ENCODE measurements around the gene CFAP107. TPM values are rescaled to one million over a fixed set of nuclear protein-coding genes. Genes with fewer than 3 reads are reported as not detected.

CFAP107 gene
- total RNA-seq, 1 donor from 2014 or later = not detected

- H3K4me3 ChIP-seq (ENCODE audit: insufficient read depth, low read depth, low read length) = no peak overlapping the region
- H3K79me2 ChIP-seq (ENCODE audit: insufficient read depth, low read length) = no peaks in the 10 kb centered on the region
- H3K9me3 ChIP-seq (ENCODE audit: insufficient read depth, low read depth, low read length) = no peaks in the 10 kb centered on the region
- no peak overlapping the region for H3K9ac ChIP-seq (ENCODE audit: low read length)
- no peaks in the 10 kb centered on the region for H3K27me3 ChIP-seq (ENCODE audit: insufficient read depth, low read length)
- Mint-ChIP-seq H3K36me3 (ENCODE audit: low read depth, unreplicated experiment) (no peaks in the 10 kb centered on the region), H3K27me3 (ENCODE audit: low read depth, unreplicated experiment) (peaks cover 5% of the 10 kb centered on the region), H3K27ac (ENCODE audit: unreplicated experiment) (no peak overlapping the region), H3K9me3 (ENCODE audit: unreplicated experiment) (no peaks in the 10 kb centered on the region), H3K4me1 (ENCODE audit: low read depth, unreplicated experiment) (no peaks in the 10 kb centered on the region), H3K4me3 (ENCODE audit: unreplicated experiment) (no peak overlapping the region)
- no peaks in the 10 kb centered on the region for H3K4me1 ChIP-seq (ENCODE audit: insufficient read depth, low read length)
- H2AFZ ChIP-seq (ENCODE audit: low read depth, low read length) = no peak overlapping the region
- FAIRE-seq (no peak), DNase-seq (ENCODE audit: low read depth) (no peak)
- TF ChIP-seq, protein P1, sequence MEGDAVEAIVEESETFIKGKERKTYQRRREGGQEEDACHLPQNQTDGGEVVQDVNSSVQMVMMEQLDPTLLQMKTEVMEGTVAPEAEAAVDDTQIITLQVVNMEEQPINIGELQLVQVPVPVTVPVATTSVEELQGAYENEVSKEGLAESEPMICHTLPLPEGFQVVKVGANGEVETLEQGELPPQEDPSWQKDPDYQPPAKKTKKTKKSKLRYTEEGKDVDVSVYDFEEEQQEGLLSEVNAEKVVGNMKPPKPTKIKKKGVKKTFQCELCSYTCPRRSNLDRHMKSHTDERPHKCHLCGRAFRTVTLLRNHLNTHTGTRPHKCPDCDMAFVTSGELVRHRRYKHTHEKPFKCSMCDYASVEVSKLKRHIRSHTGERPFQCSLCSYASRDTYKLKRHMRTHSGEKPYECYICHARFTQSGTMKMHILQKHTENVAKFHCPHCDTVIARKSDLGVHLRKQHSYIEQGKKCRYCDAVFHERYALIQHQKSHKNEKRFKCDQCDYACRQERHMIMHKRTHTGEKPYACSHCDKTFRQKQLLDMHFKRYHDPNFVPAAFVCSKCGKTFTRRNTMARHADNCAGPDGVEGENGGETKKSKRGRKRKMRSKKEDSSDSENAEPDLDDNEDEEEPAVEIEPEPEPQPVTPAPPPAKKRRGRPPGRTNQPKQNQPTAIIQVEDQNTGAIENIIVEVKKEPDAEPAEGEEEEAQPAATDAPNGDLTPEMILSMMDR (IDR thresholded peaks at IDR 0.05; ENCODE audit: insufficient read depth, low read depth, low read length) = no peak
- no peak for TF ChIP-seq EZH2 (IDR thresholded peaks at IDR 0.05; ENCODE audit: insufficient read depth, low read length)
- H3K27ac ChIP-seq (ENCODE audit: low read depth, low read length) = no peak overlapping the region
- no peaks in the 10 kb centered on the region for H3K36me3 ChIP-seq (ENCODE audit: insufficient read depth, low read length)
- no peaks in the 10 kb centered on the region for H4K20me1 ChIP-seq (ENCODE audit: insufficient read depth, low read length)
- H3K4me2 ChIP-seq (ENCODE audit: low read length) = no peak overlapping the region
Observed at GRCh38 chr1:12717301-12717838, 28.6 kb upstream of the CFAP107 start.

- Mint-ChIP-seq H3K27ac (ENCODE audit: unreplicated experiment) (no peak overlapping the region), H3K9me3 (ENCODE audit: unreplicated experiment) (no peaks in the 10 kb centered on the region), H3K4me3 (ENCODE audit: unreplicated experiment) (no peak overlapping the region), H3K27me3 (ENCODE audit: low read depth, unreplicated experiment) (peaks cover 18% of the 10 kb centered on the region), H3K36me3 (ENCODE audit: low read depth, unreplicated experiment) (no peaks in the 10 kb centered on the region), H3K4me1 (ENCODE audit: low read depth, unreplicated experiment) (no peaks in the 10 kb centered on the region)
- Histone ChIP-seq H3K27ac (ENCODE audit: low read depth, low read length) (no peak overlapping the region), H3K36me3 (ENCODE audit: insufficient read depth, low read length) (no peaks in the 10 kb centered on the region), H2AFZ (ENCODE audit: low read depth, low read length) (no peak overlapping the region), H3K4me1 (ENCODE audit: insufficient read depth, low read length) (no peaks in the 10 kb centered on the region), H3K79me2 (ENCODE audit: insufficient read depth, low read length) (no peaks in the 10 kb centered on the region), H3K9me3 (ENCODE audit: insufficient read depth, low read depth, low read length) (no peaks in the 10 kb centered on the region), H3K4me3 (ENCODE audit: insufficient read depth, low read depth, low read length) (no peak overlapping the region), H3K27me3 (ENCODE audit: insufficient read depth, low read length) (no peaks in the 10 kb centered on the region), H3K9ac (ENCODE audit: low read length) (no peak overlapping the region), H4K20me1 (ENCODE audit: insufficient read depth, low read length) (no peaks in the 10 kb centered on the region), H3K4me2 (ENCODE audit: low read length) (no peak overlapping the region)
- DNase-seq (ENCODE audit: low read depth) (no peak), FAIRE-seq (no peak)
- no peak for TF ChIP-seq EZH2 (IDR thresholded peaks at IDR 0.05; ENCODE audit: insufficient read depth, low read length)
- TF ChIP-seq, protein P1 (IDR thresholded peaks at IDR 0.05; ENCODE audit: insufficient read depth, low read depth, low read length) = no peak
Observed at GRCh38 chr1:12722626-12723025, 23.4 kb upstream of the CFAP107 start.

DNA sequence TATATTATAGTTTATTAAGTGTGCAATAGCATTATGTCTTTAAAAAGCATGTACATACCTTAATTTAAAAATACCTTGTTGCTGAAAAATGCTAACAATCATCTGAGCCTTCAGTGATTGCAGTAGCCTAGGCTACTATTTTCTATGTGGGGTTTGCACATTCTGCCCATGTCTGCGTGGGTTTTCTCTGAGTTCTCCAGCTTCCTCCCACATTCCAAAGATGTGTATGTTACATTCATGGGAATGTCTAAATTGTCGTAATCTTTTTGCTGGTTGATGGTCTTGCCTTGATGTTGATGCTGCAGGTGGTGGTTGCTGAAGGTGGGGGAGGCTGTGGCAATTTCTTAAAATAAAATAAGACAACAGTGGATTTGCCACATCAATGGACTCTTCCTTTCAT lies 17.6 kb upstream of the CFAP107 start:
- Histone ChIP-seq H3K4me1 (ENCODE audit: insufficient read depth, low read length) (no peaks in the 10 kb centered on the region), H3K79me2 (ENCODE audit: insufficient read depth, low read length) (no peaks in the 10 kb centered on the region), H3K9ac (ENCODE audit: low read length) (no peak overlapping the region), H3K4me3 (ENCODE audit: insufficient read depth, low read depth, low read length) (no peak overlapping the region), H2AFZ (ENCODE audit: low read depth, low read length) (no peak overlapping the region), H3K4me2 (ENCODE audit: low read length) (no peak overlapping the region), H3K9me3 (ENCODE audit: insufficient read depth, low read depth, low read length) (no peaks in the 10 kb centered on the region), H3K27ac (ENCODE audit: low read depth, low read length) (no peak overlapping the region), H3K27me3 (ENCODE audit: insufficient read depth, low read length) (no peaks in the 10 kb centered on the region), H3K36me3 (ENCODE audit: insufficient read depth, low read length) (no peaks in the 10 kb centered on the region), H4K20me1 (ENCODE audit: insufficient read depth, low read length) (no peaks in the 10 kb centered on the region)
- peaks cover 13% of the 10 kb centered on the region for H3K27me3 Mint-ChIP-seq (ENCODE audit: low read depth, unreplicated experiment)
- no peak for DNase-seq (ENCODE audit: low read depth)
- FAIRE-seq = no peak
- TF ChIP-seq, protein P1 (IDR thresholded peaks at IDR 0.05; ENCODE audit: insufficient read depth, low read depth, low read length) = no peak
- no peak for TF ChIP-seq EZH2 (IDR thresholded peaks at IDR 0.05; ENCODE audit: insufficient read depth, low read length)
- H3K27ac Mint-ChIP-seq (ENCODE audit: unreplicated experiment) = no peak overlapping the region
- no peaks in the 10 kb centered on the region for H3K4me1 Mint-ChIP-seq (ENCODE audit: low read depth, unreplicated experiment)
- peaks cover 21% of the 10 kb centered on the region for H3K9me3 Mint-ChIP-seq (ENCODE audit: unreplicated experiment)
- no peak overlapping the region for H3K4me3 Mint-ChIP-seq (ENCODE audit: unreplicated experiment)
- no peaks in the 10 kb centered on the region for H3K36me3 Mint-ChIP-seq (ENCODE audit: low read depth, unreplicated experiment)

All from astrocyte (in vitro differentiated cells and primary cell).